IPS-NIHi11 (cell line): ENCODE results near the gene SDHA.
"Not testable (repeated sequence)": the region's sequence is repeated elsewhere in the genome, so short reads cannot be mapped to it uniquely, and the experiment has no call there.

Source experiments
- DNase-seq: peaks from one replicate; pipeline ENCODE4 v3.0.0; 2012; ENCODE audit warnings: mixed read lengths, low spot score

The SDHA gene

GRCh38 chr5:198516-199196 lies 19.5 kb upstream of the SDHA start:
- peak; percentile 12 for DNase-seq

- peak; percentile 11 for DNase-seq
These were observed 18.7 kb upstream of the SDHA start for GRCh38 chr5:199197-199949.

- peak; percentile 50 for DNase-seq
These were observed 18.0 kb upstream of the SDHA start for GRCh38 chr5:199950-200645.

- peak; percentile 20 for DNase-seq
These were observed 17.1 kb upstream of the SDHA start for GRCh38 chr5:200985-201384.

GRCh38 chr5:201672-202071 lies 16.4 kb upstream of the SDHA start:
- DNase-seq: no peak

GRCh38 chr5:203246-203930 lies 14.7 kb upstream of the SDHA start:
- DNase-seq: no peak

GRCh38 chr5:204001-204400 lies 14.1 kb upstream of the SDHA start:
- no peak for DNase-seq

GRCh38 chr5:204462-204861 lies 13.7 kb upstream of the SDHA start:
- DNase-seq: no peak

GRCh38 chr5:204966-205670 lies 13.0 kb upstream of the SDHA start:
- no peak for DNase-seq

GRCh38 chr5:206406-206805 lies 11.7 kb upstream of the SDHA start:
- peak; percentile 16 for DNase-seq

- no peak for DNase-seq
These were observed 11.1 kb upstream of the SDHA start for GRCh38 chr5:206927-207536.

GRCh38 chr5:207599-207998 lies 10.5 kb upstream of the SDHA start:
- peak; percentile 14 for DNase-seq

GRCh38 chr5:208449-209114 lies 9.5 kb upstream of the SDHA start:
- no peak for DNase-seq

- no peak for DNase-seq
These were observed 4.2 kb upstream of the SDHA start for GRCh38 chr5:213803-214395.

GRCh38 chr5:215256-215655 lies 2.9 kb upstream of the SDHA start:
- not testable (repeated sequence) for DNase-seq

- not testable (repeated sequence) for DNase-seq
These were observed 2.0 kb upstream of the SDHA start for GRCh38 chr5:216076-216475.

- peak; percentile 39 for DNase-seq
These were observed 554 bp downstream of the SDHA start for GRCh38 chr5:218457-219291.

GRCh38 chr5:219460-219863 lies 1.3 kb downstream of the SDHA start:
- peak; percentile 10 for DNase-seq

GRCh38 chr5:219991-220390 lies 1.9 kb downstream of the SDHA start:
- no peak for DNase-seq
